ENCODE data around the gene CCDC102B.
"Not testable (repeated sequence)": the region's sequence is repeated elsewhere in the genome, so short reads cannot be mapped to it uniquely, and the experiment has no call there.

Gene CCDC102B

GRCh38 chr18:68879947-68880346 lies 82.1 kb downstream of the CCDC102B start:
- not testable (repeated sequence) for H3K9me3 ChIP-seq (ENCODE audit: control insufficient read depth in 1 of 2, low read length in 2 of 2); H3K27ac ChIP-seq (ENCODE audit: low read depth, low read length); H3K36me3 ChIP-seq (ENCODE audit: control insufficient read depth in 1 of 2, insufficient read depth in 2 of 2, low read length in 2 of 2); H3K9ac ChIP-seq (ENCODE audit: low read depth in 1 of 2, low read length in 2 of 2); H3K4me3 ChIP-seq (ENCODE audit: low read depth in 1 of 2, low read length in 2 of 2); H3K27me3 ChIP-seq (ENCODE audit: control insufficient read depth in 1 of 2, insufficient read depth in 2 of 2, low read length in 2 of 2); H3K4me1 ChIP-seq (ENCODE audit: control insufficient read depth in 1 of 2, insufficient read depth in 2 of 2, low read length in 2 of 2)

GRCh38 chr18:68887410-68887809 lies 89.5 kb downstream of the CCDC102B start:
- H3K9ac ChIP-seq (ENCODE audit: low read depth in 1 of 2, low read length in 2 of 2) = no peak overlapping the region
- H3K4me1 ChIP-seq (ENCODE audit: control insufficient read depth in 1 of 2, insufficient read depth in 2 of 2, low read length in 2 of 2) = no peaks in the 10 kb centered on the region
- no peaks in the 10 kb centered on the region for H3K36me3 ChIP-seq (ENCODE audit: control insufficient read depth in 1 of 2, insufficient read depth in 2 of 2, low read length in 2 of 2)
- H3K9me3 ChIP-seq (ENCODE audit: control insufficient read depth in 1 of 2, low read length in 2 of 2) = no peaks in the 10 kb centered on the region
- no peaks in the 10 kb centered on the region for H3K27me3 ChIP-seq (ENCODE audit: control insufficient read depth in 1 of 2, insufficient read depth in 2 of 2, low read length in 2 of 2)
- H3K4me3 ChIP-seq (ENCODE audit: low read depth in 1 of 2, low read length in 2 of 2) = no peak overlapping the region
- H3K27ac ChIP-seq (ENCODE audit: low read depth, low read length) = no peak overlapping the region

- Histone ChIP-seq H3K4me3 (ENCODE audit: low read depth in 1 of 2, low read length in 2 of 2) (no peak overlapping the region), H3K9me3 (ENCODE audit: control insufficient read depth in 1 of 2, low read length in 2 of 2) (no peaks in the 10 kb centered on the region), H3K9ac (ENCODE audit: low read depth in 1 of 2, low read length in 2 of 2) (no peak overlapping the region), H3K27me3 (ENCODE audit: control insufficient read depth in 1 of 2, insufficient read depth in 2 of 2, low read length in 2 of 2) (no peaks in the 10 kb centered on the region), H3K36me3 (ENCODE audit: control insufficient read depth in 1 of 2, insufficient read depth in 2 of 2, low read length in 2 of 2) (no peaks in the 10 kb centered on the region), H3K4me1 (ENCODE audit: control insufficient read depth in 1 of 2, insufficient read depth in 2 of 2, low read length in 2 of 2) (no peaks in the 10 kb centered on the region), H3K27ac (ENCODE audit: low read depth, low read length) (no peak overlapping the region)
Measured at GRCh38 chr18:68893354-68893753, 95.5 kb downstream of the CCDC102B start.

GRCh38 chr18:68897286-68897685 lies 99.4 kb downstream of the CCDC102B start:
- no peaks in the 10 kb centered on the region for H3K27me3 ChIP-seq (ENCODE audit: control insufficient read depth in 1 of 2, insufficient read depth in 2 of 2, low read length in 2 of 2)

GRCh38 chr18:68909579-68909978 lies 111.7 kb downstream of the CCDC102B start:
- H3K27me3 ChIP-seq (ENCODE audit: control insufficient read depth in 1 of 2, insufficient read depth in 2 of 2, low read length in 2 of 2) = no peaks in the 10 kb centered on the region
- no peaks in the 10 kb centered on the region for H3K36me3 ChIP-seq (ENCODE audit: control insufficient read depth in 1 of 2, insufficient read depth in 2 of 2, low read length in 2 of 2)
- peaks cover 0 to 5% of the 10 kb centered on the region in 2 donors for H3K9me3 ChIP-seq (ENCODE audit: control insufficient read depth in 1 of 2, low read length in 2 of 2)
- no peak overlapping the region for H3K9ac ChIP-seq (ENCODE audit: low read depth in 1 of 2, low read length in 2 of 2)
- no peak overlapping the region for H3K4me3 ChIP-seq (ENCODE audit: low read depth in 1 of 2, low read length in 2 of 2)
- H3K4me1 ChIP-seq (ENCODE audit: control insufficient read depth in 1 of 2, insufficient read depth in 2 of 2, low read length in 2 of 2) = no peaks in the 10 kb centered on the region
- H3K27ac ChIP-seq (ENCODE audit: low read depth, low read length) = no peak overlapping the region

More at GRCh38 chr18:68897286-68897685, 99.4 kb downstream of the CCDC102B start:
- no peaks in the 10 kb centered on the region for H3K36me3 ChIP-seq (ENCODE audit: control insufficient read depth in 1 of 2, insufficient read depth in 2 of 2, low read length in 2 of 2)
- no peak overlapping the region for H3K4me3 ChIP-seq (ENCODE audit: low read depth in 1 of 2, low read length in 2 of 2)
- H3K27ac ChIP-seq (ENCODE audit: low read depth, low read length) = no peak overlapping the region
- H3K9me3 ChIP-seq (ENCODE audit: control insufficient read depth in 1 of 2, low read length in 2 of 2) = no peaks in the 10 kb centered on the region
- H3K4me1 ChIP-seq (ENCODE audit: control insufficient read depth in 1 of 2, insufficient read depth in 2 of 2, low read length in 2 of 2) = no peaks in the 10 kb centered on the region
- no peak overlapping the region for H3K9ac ChIP-seq (ENCODE audit: low read depth in 1 of 2, low read length in 2 of 2)

- H3K27me3 ChIP-seq (ENCODE audit: control insufficient read depth in 1 of 2, insufficient read depth in 2 of 2, low read length in 2 of 2) = no peaks in the 10 kb centered on the region
- no peak overlapping the region for H3K9ac ChIP-seq (ENCODE audit: low read depth in 1 of 2, low read length in 2 of 2)
- no peak overlapping the region for H3K27ac ChIP-seq (ENCODE audit: low read depth, low read length)
- no peaks in the 10 kb centered on the region for H3K4me1 ChIP-seq (ENCODE audit: control insufficient read depth in 1 of 2, insufficient read depth in 2 of 2, low read length in 2 of 2)
- H3K9me3 ChIP-seq (ENCODE audit: control insufficient read depth in 1 of 2, low read length in 2 of 2) = peaks cover 0 to 5% of the 10 kb centered on the region in 2 donors
- H3K4me3 ChIP-seq (ENCODE audit: low read depth in 1 of 2, low read length in 2 of 2) = no peak overlapping the region
- no peaks in the 10 kb centered on the region for H3K36me3 ChIP-seq (ENCODE audit: control insufficient read depth in 1 of 2, insufficient read depth in 2 of 2, low read length in 2 of 2)
Measured at GRCh38 chr18:68915061-68915460, 117.2 kb downstream of the CCDC102B start.

GRCh38 chr18:68916734-68917133 lies 118.9 kb downstream of the CCDC102B start:
- no peak overlapping the region for H3K27ac ChIP-seq (ENCODE audit: low read depth, low read length)
- no peaks in the 10 kb centered on the region for H3K36me3 ChIP-seq (ENCODE audit: control insufficient read depth in 1 of 2, insufficient read depth in 2 of 2, low read length in 2 of 2)
- no peak overlapping the region for H3K9ac ChIP-seq (ENCODE audit: low read depth in 1 of 2, low read length in 2 of 2)
- H3K4me3 ChIP-seq (ENCODE audit: low read depth in 1 of 2, low read length in 2 of 2) = no peak overlapping the region
- H3K9me3 ChIP-seq (ENCODE audit: control insufficient read depth in 1 of 2, low read length in 2 of 2) = no peaks in the 10 kb centered on the region
- H3K4me1 ChIP-seq (ENCODE audit: control insufficient read depth in 1 of 2, insufficient read depth in 2 of 2, low read length in 2 of 2) = no peaks in the 10 kb centered on the region
- no peaks in the 10 kb centered on the region for H3K27me3 ChIP-seq (ENCODE audit: control insufficient read depth in 1 of 2, insufficient read depth in 2 of 2, low read length in 2 of 2)

GRCh38 chr18:68918216-68918615 lies 120.3 kb downstream of the CCDC102B start:
- H3K36me3 ChIP-seq (ENCODE audit: control insufficient read depth in 1 of 2, insufficient read depth in 2 of 2, low read length in 2 of 2) = no peaks in the 10 kb centered on the region
- no peak overlapping the region for H3K27ac ChIP-seq (ENCODE audit: low read depth, low read length)
- no peaks in the 10 kb centered on the region for H3K9me3 ChIP-seq (ENCODE audit: control insufficient read depth in 1 of 2, low read length in 2 of 2)
- H3K4me3 ChIP-seq (ENCODE audit: low read depth in 1 of 2, low read length in 2 of 2) = no peak overlapping the region
- H3K9ac ChIP-seq (ENCODE audit: low read depth in 1 of 2, low read length in 2 of 2) = no peak overlapping the region
- H3K27me3 ChIP-seq (ENCODE audit: control insufficient read depth in 1 of 2, insufficient read depth in 2 of 2, low read length in 2 of 2) = no peaks in the 10 kb centered on the region
- no peaks in the 10 kb centered on the region for H3K4me1 ChIP-seq (ENCODE audit: control insufficient read depth in 1 of 2, insufficient read depth in 2 of 2, low read length in 2 of 2)

GRCh38 chr18:68919900-68920299 lies 122.0 kb downstream of the CCDC102B start:
- H3K27ac ChIP-seq (ENCODE audit: low read depth, low read length) = no peak overlapping the region
- no peaks in the 10 kb centered on the region for H3K36me3 ChIP-seq (ENCODE audit: control insufficient read depth in 1 of 2, insufficient read depth in 2 of 2, low read length in 2 of 2)
- no peaks in the 10 kb centered on the region for H3K9me3 ChIP-seq (ENCODE audit: control insufficient read depth in 1 of 2, low read length in 2 of 2)
- H3K27me3 ChIP-seq (ENCODE audit: control insufficient read depth in 1 of 2, insufficient read depth in 2 of 2, low read length in 2 of 2) = no peaks in the 10 kb centered on the region
- H3K4me1 ChIP-seq (ENCODE audit: control insufficient read depth in 1 of 2, insufficient read depth in 2 of 2, low read length in 2 of 2) = no peaks in the 10 kb centered on the region
- no peak overlapping the region for H3K4me3 ChIP-seq (ENCODE audit: low read depth in 1 of 2, low read length in 2 of 2)
- H3K9ac ChIP-seq (ENCODE audit: low read depth in 1 of 2, low read length in 2 of 2) = no peak overlapping the region

GRCh38 chr18:68922392-68922791 lies 124.5 kb downstream of the CCDC102B start:
- Histone ChIP-seq H3K4me1 (ENCODE audit: control insufficient read depth in 1 of 2, insufficient read depth in 2 of 2, low read length in 2 of 2) (no peaks in the 10 kb centered on the region), H3K9ac (ENCODE audit: low read depth in 1 of 2, low read length in 2 of 2) (no peak overlapping the region), H3K27me3 (ENCODE audit: control insufficient read depth in 1 of 2, insufficient read depth in 2 of 2, low read length in 2 of 2) (no peaks in the 10 kb centered on the region), H3K36me3 (ENCODE audit: control insufficient read depth in 1 of 2, insufficient read depth in 2 of 2, low read length in 2 of 2) (no peaks in the 10 kb centered on the region), H3K4me3 (ENCODE audit: low read depth in 1 of 2, low read length in 2 of 2) (no peak overlapping the region), H3K27ac (ENCODE audit: low read depth, low read length) (no peak overlapping the region), H3K9me3 (ENCODE audit: control insufficient read depth in 1 of 2, low read length in 2 of 2) (no peaks in the 10 kb centered on the region)

- Histone ChIP-seq H3K4me1 (ENCODE audit: control insufficient read depth in 1 of 2, insufficient read depth in 2 of 2, low read length in 2 of 2) (no peaks in the 10 kb centered on the region), H3K9me3 (ENCODE audit: control insufficient read depth in 1 of 2, low read length in 2 of 2) (no peaks in the 10 kb centered on the region), H3K4me3 (ENCODE audit: low read depth in 1 of 2, low read length in 2 of 2) (no peak overlapping the region), H3K9ac (ENCODE audit: low read depth in 1 of 2, low read length in 2 of 2) (no peak overlapping the region), H3K27me3 (ENCODE audit: control insufficient read depth in 1 of 2, insufficient read depth in 2 of 2, low read length in 2 of 2) (no peaks in the 10 kb centered on the region), H3K27ac (ENCODE audit: low read depth, low read length) (no peak overlapping the region), H3K36me3 (ENCODE audit: control insufficient read depth in 1 of 2, insufficient read depth in 2 of 2, low read length in 2 of 2) (no peaks in the 10 kb centered on the region)
Measured at GRCh38 chr18:68925268-68925667, 127.4 kb downstream of the CCDC102B start.

Data from duodenal mucosa (tissue), 2 donors.